Glutamatergic neuron (in vitro differentiated cells): ENCODE data around the gene GTPBP6. TPM values are rescaled to one million over a fixed set of nuclear protein-coding genes. Genes with fewer than 3 reads are reported as not detected.

Experiments
- DNase-seq: peaks from one replicate; pipeline ENCODE4 v3.0.0; 2022
- H3K27ac Mint-ChIP-seq: one replicate; pipeline ENCODE4 v1.8.0; 2020; ENCODE audit warnings: mild to moderate bottlenecking, mixed read lengths, inconsistent platforms; ENCODE audit not compliant: unreplicated experiment
- H3K27me3 Mint-ChIP-seq: one replicate; pipeline ENCODE4 v1.8.0; 2020; ENCODE audit warnings: mild to moderate bottlenecking, moderate library complexity, mixed read lengths, inconsistent platforms; ENCODE audit not compliant: unreplicated experiment
- H3K36me3 Mint-ChIP-seq: one replicate; pipeline ENCODE4 v1.8.0; 2020; ENCODE audit warnings: mild to moderate bottlenecking, mixed read lengths, inconsistent platforms; ENCODE audit not compliant: unreplicated experiment
- H3K4me1 Mint-ChIP-seq: one replicate; pipeline ENCODE4 v1.8.0; 2020; ENCODE audit warnings: mild to moderate bottlenecking, low read depth, mixed read lengths, inconsistent platforms; ENCODE audit not compliant: unreplicated experiment
- H3K4me3 Mint-ChIP-seq: one replicate; pipeline ENCODE4 v1.8.0; 2020; ENCODE audit warnings: mild to moderate bottlenecking, mixed read lengths, inconsistent platforms; ENCODE audit not compliant: unreplicated experiment
- H3K9me3 Mint-ChIP-seq: one replicate; pipeline ENCODE4 v1.8.0; 2020; ENCODE audit warnings: mild to moderate bottlenecking, moderate library complexity, mixed read lengths, inconsistent platforms; ENCODE audit not compliant: unreplicated experiment
- total RNA-seq: library from RNA; stranded (reverse); fragmentation: NEBNext Ultra II Directional; extraction: Animal tissue kit (Norgen Biotek cat#: 25700); gene quantifications from one replicate; pipeline ENCODE4 v1.2.1, GENCODE V29; 2021; ENCODE audit not compliant: unreplicated experiment
- TF ChIP-seq, protein P1 (sequence below): fragments of 200-600 bp; sonication (generic); IDR thresholded peaks from one replicate; pipeline ENCODE4 v1.5.0; 2021; ENCODE audit not compliant: partially characterized antibody, unreplicated experiment

Gene GTPBP6
- total RNA-seq, 1 donor from 2014 or later, result 52.3 TPM

DNA sequence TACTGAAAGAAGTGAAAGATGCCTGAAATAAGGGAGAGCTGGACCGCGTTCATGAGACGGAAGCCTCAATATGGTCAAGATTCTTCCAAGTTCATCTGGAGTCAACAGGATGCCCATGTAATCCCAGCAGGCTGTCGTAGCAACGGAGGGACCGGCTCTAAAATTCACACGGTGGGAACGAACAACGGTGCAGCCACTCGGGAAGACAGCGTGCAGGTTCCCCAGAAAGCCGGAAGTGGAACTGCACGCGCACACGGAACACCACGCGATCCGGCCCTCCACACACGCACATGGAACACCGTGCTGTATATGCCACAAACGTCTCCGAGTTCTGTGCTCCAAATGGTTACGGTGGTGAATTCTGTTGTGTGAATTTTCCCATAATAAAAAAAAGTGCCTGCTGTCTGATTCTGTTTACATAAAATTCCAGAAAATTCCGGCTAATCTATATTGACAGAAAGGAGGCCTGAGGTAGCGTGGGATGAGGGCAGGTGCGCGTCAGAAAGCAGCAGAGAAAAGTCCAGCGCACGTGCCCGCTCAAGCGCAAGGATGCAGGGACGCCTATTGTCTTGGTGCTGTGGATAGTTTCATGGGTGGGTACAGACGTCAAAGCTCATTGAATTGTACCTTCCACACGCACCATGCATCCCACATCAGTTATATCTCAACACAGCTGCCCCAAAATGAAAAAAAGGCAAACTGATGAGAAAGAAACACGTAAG lies 36.9 kb upstream of the GTPBP6 start:
- no peak overlapping the region for H3K27ac Mint-ChIP-seq

DNA sequence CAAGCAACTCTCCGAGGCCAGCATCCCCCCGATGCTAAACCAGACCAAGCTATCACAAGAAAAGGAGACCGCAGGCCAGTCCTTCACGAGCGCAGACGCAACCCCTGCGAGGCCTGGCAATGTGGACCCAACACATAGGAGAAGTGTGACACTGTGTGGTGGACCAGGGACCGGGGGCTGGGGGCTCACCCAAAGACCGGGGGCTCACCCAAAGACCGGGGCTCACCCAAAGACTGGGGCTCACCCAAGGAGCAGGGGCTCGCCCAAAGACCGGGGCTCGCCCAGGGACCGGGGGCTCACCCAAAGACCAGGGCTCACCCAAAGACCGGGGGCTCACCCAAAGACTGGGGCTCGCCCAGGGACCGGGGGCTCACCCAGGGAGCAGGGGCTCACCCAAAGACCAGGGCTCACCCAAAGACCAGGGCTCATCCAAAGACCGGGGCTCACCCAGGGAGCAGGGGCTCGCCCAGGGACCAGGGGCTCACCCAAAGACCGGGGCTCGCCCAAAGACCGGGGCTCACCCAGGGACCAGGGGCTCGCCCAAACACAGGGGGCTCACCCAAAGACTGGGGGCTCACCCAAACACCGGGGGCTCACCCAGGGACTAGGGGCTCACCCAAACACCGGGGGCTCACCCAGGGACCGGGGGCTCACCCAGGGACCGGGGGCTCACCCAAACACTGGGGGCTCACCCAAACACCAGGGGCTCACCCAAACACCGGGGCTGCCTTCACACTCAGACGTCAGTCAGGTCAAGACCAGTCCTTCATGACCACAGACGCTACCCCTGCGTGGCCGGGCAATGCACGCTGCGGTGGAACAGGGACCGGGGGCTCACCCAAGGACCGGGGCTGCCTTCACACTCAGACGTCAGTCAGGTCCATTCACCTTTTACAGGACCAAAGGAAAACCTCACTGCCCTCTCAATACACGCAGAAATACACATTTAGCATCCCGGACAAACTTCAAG lies 35.3 kb upstream of the GTPBP6 start:
- Mint-ChIP-seq H3K27me3 (peaks cover 2% of the 10 kb centered on the region), H3K9me3 (peaks cover 10% of the 10 kb centered on the region), H3K36me3 (peaks cover 5% of the 10 kb centered on the region), H3K4me1 (peaks cover 5% of the 10 kb centered on the region), H3K27ac (no peak overlapping the region), H3K4me3 (no peak overlapping the region)
- DNase-seq, result no peak
- TF ChIP-seq, protein P1, sequence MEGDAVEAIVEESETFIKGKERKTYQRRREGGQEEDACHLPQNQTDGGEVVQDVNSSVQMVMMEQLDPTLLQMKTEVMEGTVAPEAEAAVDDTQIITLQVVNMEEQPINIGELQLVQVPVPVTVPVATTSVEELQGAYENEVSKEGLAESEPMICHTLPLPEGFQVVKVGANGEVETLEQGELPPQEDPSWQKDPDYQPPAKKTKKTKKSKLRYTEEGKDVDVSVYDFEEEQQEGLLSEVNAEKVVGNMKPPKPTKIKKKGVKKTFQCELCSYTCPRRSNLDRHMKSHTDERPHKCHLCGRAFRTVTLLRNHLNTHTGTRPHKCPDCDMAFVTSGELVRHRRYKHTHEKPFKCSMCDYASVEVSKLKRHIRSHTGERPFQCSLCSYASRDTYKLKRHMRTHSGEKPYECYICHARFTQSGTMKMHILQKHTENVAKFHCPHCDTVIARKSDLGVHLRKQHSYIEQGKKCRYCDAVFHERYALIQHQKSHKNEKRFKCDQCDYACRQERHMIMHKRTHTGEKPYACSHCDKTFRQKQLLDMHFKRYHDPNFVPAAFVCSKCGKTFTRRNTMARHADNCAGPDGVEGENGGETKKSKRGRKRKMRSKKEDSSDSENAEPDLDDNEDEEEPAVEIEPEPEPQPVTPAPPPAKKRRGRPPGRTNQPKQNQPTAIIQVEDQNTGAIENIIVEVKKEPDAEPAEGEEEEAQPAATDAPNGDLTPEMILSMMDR, result no peak

More for the DNA sequence above, 36.9 kb upstream of the GTPBP6 start:
- Mint-ChIP-seq H3K4me1 (no peaks in the 10 kb centered on the region), H3K27me3 (no peaks in the 10 kb centered on the region), H3K4me3 (no peak overlapping the region), H3K9me3 (peaks cover 11% of the 10 kb centered on the region), H3K36me3 (peaks cover 5% of the 10 kb centered on the region)
- TF ChIP-seq, protein P1, result no peak
- DNase-seq, result peak; percentile 3

DNA sequence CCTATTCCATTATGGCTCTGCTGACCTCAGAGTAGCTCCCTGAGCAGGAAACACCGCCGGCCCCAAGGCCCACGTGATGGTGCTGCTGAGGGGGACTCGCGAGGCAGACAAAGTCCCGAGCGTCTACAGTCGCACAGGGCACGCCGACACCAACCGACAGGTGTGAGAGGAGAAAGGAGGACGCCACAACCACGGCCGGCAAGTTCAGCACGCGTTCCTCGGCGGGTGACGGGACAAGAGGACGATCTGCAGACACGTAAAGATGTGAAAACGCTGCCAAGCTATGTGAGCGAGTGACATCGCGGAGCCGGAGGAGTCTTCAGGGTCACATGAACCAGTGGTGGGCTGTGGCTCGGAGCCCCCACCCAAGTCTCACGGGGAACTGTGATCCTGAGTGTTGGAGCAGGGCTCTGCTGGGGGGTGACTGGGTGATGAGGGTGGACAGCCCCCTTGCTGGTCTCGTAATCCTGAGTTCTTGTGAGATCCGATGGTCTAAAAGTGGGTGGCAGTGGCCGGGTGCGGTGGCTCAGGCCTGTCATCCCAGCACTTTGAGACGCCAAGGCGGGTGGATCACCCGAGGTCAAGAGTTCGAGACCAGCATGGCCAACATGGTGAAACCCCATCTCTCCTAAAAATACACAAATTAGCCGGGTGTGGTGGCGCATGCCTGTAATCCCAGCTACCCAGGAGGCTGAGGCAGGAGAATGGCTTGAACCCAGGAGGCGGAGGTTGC lies 34.2 kb upstream of the GTPBP6 start:
- peaks cover 10% of the 10 kb centered on the region for H3K9me3 Mint-ChIP-seq
- no peak overlapping the region for H3K27ac Mint-ChIP-seq
- DNase-seq, result no peak
- peaks cover 5% of the 10 kb centered on the region for H3K36me3 Mint-ChIP-seq
- H3K4me3 Mint-ChIP-seq, result no peak overlapping the region
- H3K27me3 Mint-ChIP-seq, result peaks cover 2% of the 10 kb centered on the region
- peaks cover 7% of the 10 kb centered on the region for H3K4me1 Mint-ChIP-seq
- TF ChIP-seq, protein P1, result no peak

DNA sequence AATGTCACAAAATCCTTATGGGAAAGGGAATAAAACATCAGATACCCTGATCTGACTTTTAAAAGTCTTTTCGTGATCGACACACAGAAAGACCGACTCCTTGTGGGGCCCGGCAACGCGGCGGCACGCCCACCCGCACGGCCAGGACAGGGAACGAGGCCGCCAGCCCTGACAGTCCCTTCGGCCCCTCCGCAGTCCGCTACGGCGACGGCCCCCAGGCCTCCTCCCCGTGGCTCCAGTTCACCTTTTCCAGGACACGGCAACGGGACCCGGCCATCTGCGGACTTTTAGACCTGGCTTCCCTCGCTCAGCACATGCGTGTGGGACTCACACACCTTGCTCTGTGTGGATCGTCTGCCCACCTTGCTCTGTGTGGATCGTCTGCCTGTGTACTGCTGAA lies 33.6 kb upstream of the GTPBP6 start:
- no peak overlapping the region for H3K27ac Mint-ChIP-seq
- no peak overlapping the region for H3K4me3 Mint-ChIP-seq
- H3K9me3 Mint-ChIP-seq, result peaks cover 8% of the 10 kb centered on the region
- peaks cover 2% of the 10 kb centered on the region for H3K27me3 Mint-ChIP-seq
- H3K36me3 Mint-ChIP-seq, result no peaks in the 10 kb centered on the region
- TF ChIP-seq, protein P1, result no peak
- no peak for DNase-seq
- H3K4me1 Mint-ChIP-seq, result peaks cover 7% of the 10 kb centered on the region
